HT-29 (cell line): ENCODE data around the gene PTGFRN. TPM values are rescaled to one million over a fixed set of nuclear protein-coding genes. Genes with fewer than 3 reads are reported as not detected.
A peak's percentile ranks its signal among the peaks of the same experiment; 100 is the strongest.
"Not testable (repeated sequence)": the region's sequence is repeated elsewhere in the genome, so short reads cannot be mapped to it uniquely, and the experiment has no call there.

Experiments
- DNase-seq: peaks from one replicate; pipeline ENCODE4 v3.0.0-alpha.2; 2015; ENCODE audit warnings: low spot score
- total RNA-seq: library from RNA; depleted of rRNA; stranded (reverse); fragments of >200 nt; shearing (Covaris generic); gene quantifications from 2 replicates; pipeline ENCODE4 v1.2.3, GENCODE V29; 2014; rRNA removed

PTGFRN gene
- 26.1 and 35.2 TPM in 2 replicates for total RNA-seq

DNA sequence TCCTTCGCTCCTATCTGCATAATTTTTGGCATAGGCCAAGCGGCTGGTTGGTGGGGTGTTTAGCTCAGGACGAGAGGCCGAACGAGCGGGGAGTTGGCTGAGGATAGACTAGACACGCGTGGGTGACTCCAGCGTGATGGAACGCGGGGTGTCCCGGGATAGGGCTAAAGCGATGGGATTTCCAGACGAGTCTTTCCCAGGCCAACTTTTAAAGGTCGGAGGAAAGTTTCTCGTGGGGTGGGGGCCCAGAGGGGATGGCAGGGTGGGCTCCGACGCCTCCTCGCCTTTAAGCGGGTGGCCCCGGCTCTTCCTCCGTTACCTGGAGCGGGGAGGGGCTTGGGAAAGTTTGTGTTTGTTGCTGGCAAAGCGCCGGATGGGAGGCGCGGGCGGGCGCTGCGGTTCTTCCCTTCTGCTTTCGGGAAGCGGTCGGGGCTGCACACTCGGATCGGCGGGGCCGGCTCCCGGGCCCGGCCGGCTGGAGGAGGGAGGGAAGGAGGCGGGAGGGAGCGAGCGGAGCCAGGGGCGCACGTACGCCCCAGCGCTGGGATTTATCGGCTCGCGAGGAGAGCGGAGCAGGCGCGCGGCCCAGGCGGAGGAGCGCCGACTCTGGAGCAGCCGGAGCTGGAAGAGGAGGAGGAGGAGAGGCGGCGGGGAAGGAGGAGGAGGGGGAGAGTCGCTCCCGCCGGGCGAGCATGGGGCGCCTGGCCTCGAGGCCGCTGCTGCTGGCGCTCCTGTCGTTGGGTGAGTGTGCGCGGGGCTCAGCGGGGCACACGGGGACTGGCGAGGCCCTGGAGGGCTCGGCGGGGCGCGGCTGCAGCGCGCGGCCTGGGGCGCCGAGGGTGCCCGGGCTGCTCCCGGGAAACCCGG lies at the start of gene PTGFRN:
Gene PTGFRN, plus strand, starts transcription at position 405 of the 867 bp plus-strand sequence. Its CDS starts 288 bp downstream, at position 693.
- DNase-seq = peak; percentile 67

GRCh38 chr1:116860167-116860566 lies 49.5 kb upstream of the PTGFRN start:
- not testable (repeated sequence) for DNase-seq

- DNase-seq = no peak
These were observed 48.6 kb upstream of the PTGFRN start for GRCh38 chr1:116861137-116861536.

DNA sequence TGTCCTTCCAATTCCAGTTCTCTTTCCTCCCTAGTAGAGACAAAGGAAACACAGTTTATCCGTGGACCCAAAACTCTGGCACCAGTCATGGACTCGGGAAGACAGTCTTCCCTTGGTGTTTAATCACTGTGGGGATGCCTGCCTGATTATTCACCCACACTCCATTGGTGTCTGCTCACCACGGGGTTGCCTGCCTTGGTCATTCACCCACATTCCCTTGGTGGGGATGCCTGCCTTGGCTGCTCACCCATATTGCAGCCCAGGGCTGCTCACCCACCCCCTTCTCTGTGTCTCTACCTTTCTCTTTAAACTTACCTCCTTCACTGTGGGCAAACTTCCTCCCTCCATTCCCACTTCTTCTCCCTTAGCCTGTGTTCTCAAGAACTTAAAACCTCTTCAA lies 46.7 kb upstream of the PTGFRN start:
- DNase-seq = not testable (repeated sequence)

DNA sequence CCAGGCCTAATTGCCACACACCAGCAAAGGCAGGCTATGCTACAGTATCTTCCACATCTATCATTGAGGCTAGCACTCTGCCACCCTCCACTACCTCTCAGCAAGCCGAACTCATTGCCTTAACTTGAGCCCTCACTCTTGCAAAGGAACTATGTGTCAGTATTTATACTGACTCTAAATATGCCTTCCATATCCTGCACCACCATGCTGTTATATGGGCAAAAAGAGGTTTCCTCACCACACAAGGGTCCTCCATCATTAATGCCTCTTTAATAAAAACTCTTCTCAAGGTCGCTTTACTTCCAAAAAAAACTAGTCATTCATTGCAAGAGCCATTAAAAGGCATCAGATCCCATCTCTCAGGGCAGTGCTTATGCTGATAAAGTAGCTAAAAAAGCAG lies 43.2 kb upstream of the PTGFRN start:
- DNase-seq = not testable (repeated sequence)

DNA sequence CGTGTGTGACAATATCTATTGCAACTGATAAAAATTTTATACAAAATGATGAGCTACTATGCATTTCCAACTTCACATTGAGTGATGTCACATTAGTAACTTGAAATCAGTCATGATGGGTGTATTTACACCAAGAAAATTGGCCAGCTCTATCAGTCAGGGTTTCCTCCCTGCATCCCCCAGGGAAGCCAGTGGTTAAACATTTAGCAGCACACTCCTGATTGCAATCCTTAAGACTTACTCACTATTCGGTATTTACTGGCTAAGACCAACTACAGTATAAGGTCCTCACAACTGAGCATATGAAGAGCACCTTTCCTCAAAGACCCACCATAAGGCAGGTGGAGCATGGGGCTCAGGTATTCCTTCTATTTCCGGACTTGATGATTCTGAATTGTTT lies 41.3 kb upstream of the PTGFRN start:
- DNase-seq = no peak

- no peak for DNase-seq
These were observed 40.1 kb upstream of the PTGFRN start for GRCh38 chr1:116869611-116870010.

GRCh38 chr1:116870300-116870699 lies 39.4 kb upstream of the PTGFRN start:
- no peak for DNase-seq

- no peak for DNase-seq
These were observed 38.0 kb upstream of the PTGFRN start for GRCh38 chr1:116871779-116872146.

DNA sequence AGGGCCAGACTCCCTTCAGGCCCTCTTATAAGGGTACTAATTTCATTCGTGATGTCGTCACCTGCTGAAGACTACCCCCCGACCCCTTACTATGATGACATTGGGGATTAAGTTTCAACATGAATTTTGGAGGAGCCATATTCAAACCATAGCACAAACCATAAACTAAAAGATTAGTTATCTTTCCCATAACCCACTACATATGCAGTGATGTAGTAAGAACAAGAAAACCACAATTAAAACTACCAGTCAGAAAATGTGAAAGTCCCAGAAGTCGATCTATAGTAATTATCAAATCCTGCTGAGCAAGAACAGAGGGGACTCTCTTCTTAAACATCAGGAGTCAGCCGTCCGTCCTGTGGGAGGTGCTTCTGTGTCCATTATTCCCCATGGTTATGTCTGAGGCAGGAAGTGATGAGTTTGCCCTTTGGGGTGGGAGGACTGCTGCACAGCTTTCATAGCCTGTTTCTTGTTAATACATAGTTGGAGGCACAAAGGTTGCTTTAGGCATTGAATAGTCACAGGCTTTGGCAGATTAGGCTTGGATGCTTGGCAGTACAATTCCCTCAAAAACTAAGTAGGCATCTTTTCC lies 35.9 kb upstream of the PTGFRN start:
- DNase-seq = no peak

DNA sequence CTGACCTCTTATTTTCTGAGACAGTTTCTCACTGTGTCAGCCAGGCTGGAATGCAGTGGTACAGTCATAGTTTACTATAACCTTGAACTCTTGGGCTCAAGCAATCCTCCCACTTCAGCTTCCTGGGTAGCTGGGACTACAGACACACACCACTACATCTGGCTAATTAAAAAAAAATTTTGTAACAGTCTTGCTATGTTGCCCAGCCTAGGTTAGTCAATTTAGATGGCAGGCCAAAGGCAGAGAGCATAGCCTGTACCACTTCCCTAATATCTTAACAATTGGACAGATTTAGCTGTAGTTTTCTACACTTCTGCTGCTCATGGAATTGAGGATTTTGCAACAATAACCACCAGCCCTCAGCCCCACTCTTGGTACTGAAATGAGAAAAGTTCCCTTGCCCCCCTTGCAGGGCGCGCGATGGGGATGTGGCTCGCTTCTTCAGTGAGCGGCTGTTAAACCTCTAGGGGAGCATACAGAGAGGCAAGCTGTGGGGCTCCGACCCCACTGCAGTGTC lies 34.9 kb upstream of the PTGFRN start:
- no peak for DNase-seq

- no peak for DNase-seq
These were observed 34.3 kb upstream of the PTGFRN start for GRCh38 chr1:116875391-116875790.

- DNase-seq = not testable (repeated sequence)
These were observed 33.8 kb upstream of the PTGFRN start for GRCh38 chr1:116875946-116876345.

- DNase-seq = no peak
These were observed 32.4 kb upstream of the PTGFRN start for GRCh38 chr1:116877141-116877818.

- DNase-seq = no peak
These were observed 30.8 kb upstream of the PTGFRN start for GRCh38 chr1:116878804-116879477.

DNA sequence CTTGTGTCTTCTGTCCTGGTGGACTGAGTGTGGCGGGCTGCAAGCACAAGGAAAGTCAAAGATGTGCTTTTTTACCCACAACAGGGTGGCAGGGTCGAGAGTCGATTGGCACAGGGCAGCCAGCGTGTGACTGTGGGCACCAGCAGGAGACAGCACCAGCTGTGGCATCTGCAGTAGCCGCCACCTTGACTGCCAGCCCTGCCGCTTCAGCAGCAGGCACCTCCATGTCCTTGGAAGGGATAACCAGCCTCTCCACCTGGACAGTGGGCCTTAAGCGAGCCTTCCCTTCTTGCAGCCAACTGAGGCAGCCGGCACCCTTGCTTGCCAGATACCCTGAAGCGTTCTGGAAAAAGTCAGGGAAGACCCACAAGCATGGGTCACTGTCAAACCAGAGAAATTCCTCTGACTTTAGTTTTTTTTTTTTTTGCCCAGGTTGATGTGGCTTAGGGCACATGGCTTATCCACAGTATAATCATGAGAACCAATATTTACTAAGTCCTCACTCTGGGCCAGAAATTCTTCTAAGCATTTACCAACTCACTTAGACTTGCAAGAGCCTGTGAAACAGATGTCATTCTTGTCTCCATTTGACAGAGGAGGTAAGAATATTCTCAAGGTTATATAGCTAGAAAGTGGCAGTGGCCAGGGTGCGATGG lies 30.1 kb upstream of the PTGFRN start:
- no peak for DNase-seq

DNA sequence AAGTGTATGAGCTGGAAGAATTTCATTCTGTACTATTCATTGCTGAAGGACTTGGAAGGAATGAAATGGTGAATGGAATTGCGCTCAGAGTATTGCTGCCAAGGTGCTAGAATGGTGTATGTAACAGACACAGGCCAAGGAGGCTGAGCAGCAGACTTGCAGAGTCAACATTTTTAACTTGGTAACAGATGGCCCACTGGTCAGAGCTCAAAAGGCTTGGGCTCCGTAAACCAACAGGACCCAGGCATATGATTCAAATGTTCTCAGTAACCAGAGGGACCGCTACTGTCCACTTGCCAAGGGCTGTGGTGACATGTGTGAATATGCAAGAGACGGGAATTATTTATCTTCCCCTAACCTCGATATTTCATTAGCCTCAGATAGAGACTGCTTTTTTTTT lies 28.8 kb upstream of the PTGFRN start:
- DNase-seq = no peak

GRCh38 chr1:116881879-116882520 lies 27.7 kb upstream of the PTGFRN start:
- peak; percentile 43 for DNase-seq

- DNase-seq = no peak
These were observed 26.9 kb upstream of the PTGFRN start for GRCh38 chr1:116882866-116883265.

- DNase-seq = no peak
These were observed 23.3 kb upstream of the PTGFRN start for GRCh38 chr1:116886291-116886878.
